Measurements from ENCODE around the gene AOX1. TPM values are rescaled to one million over a fixed set of nuclear protein-coding genes. Genes with fewer than 3 reads are reported as not detected.

Gene AOX1
- total and polyA plus RNA-seq, 2 experiments from 2014 or later = not detected

- no peak for DNase-seq (ENCODE audit: low read depth in 1 of 2, low spot score in 1 of 2)
These were observed 8.8 kb upstream of the AOX1 start for GRCh38 chr2:200577027-200577426.

DNA sequence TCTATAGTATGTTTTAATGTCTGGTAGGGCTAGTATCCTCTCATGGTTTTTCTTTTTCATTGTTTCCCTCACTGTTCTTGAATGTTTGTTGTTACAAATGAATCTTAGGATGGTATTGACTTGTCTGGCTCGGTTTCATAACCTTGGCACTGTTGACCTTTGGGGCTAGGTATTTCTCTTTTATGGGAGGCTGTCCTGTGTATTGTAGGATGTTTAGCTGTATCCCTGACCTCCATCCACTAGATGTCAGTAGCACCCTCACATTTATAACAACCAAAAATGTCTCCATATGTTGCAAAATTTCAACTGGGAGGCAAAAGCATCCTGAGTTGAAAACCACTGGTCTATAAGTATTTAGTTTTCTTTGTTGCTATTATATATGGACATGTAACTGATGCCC lies 7.0 kb upstream of the AOX1 start:
- H3K27me3 ChIP-seq = no peaks in the 10 kb centered on the region
- peak in 1 of 2 donors; percentile 61 for DNase-seq (ENCODE audit: low read depth in 1 of 2, low spot score in 1 of 2)
- TF ChIP-seq CTCF (IDR thresholded peaks at IDR 0.05; ENCODE audit: low read depth, low read length) = peak; percentile 54
- H3K36me3 ChIP-seq = no peaks in the 10 kb centered on the region
- no peak overlapping the region for H3K4me3 ChIP-seq
- no peaks in the 10 kb centered on the region for H3K9me3 ChIP-seq (ENCODE audit: low read depth)
- H3K27ac ChIP-seq = no peak overlapping the region
- no peaks in the 10 kb centered on the region for H3K4me1 ChIP-seq (ENCODE audit: low read depth)

More at GRCh38 chr2:200577027-200577426, 8.8 kb upstream of the AOX1 start:
- H3K9me3 ChIP-seq (ENCODE audit: low read depth) = no peaks in the 10 kb centered on the region
- TF ChIP-seq CTCF (IDR thresholded peaks at IDR 0.05; ENCODE audit: low read depth, low read length) = no peak
- H3K4me1 ChIP-seq (ENCODE audit: low read depth) = no peaks in the 10 kb centered on the region
- H3K27ac ChIP-seq = no peak overlapping the region
- no peaks in the 10 kb centered on the region for H3K36me3 ChIP-seq
- H3K27me3 ChIP-seq = no peaks in the 10 kb centered on the region
- H3K4me3 ChIP-seq = no peak overlapping the region

GRCh38 chr2:200584639-200585038 lies 1.2 kb upstream of the AOX1 start:
- H3K9me3 ChIP-seq (ENCODE audit: low read depth) = no peaks in the 10 kb centered on the region
- H3K4me1 ChIP-seq (ENCODE audit: low read depth) = no peaks in the 10 kb centered on the region
- no peaks in the 10 kb centered on the region for H3K36me3 ChIP-seq
- DNase-seq (ENCODE audit: low read depth in 1 of 2, low spot score in 1 of 2) = no peak
- peaks cover 13% of the 10 kb centered on the region for H3K27me3 ChIP-seq
- TF ChIP-seq CTCF (IDR thresholded peaks at IDR 0.05; ENCODE audit: low read depth, low read length) = no peak
- H3K4me3 ChIP-seq = no peak overlapping the region
- H3K27ac ChIP-seq = no peak overlapping the region

- Histone ChIP-seq H3K9me3 (ENCODE audit: low read depth) (no peaks in the 10 kb centered on the region), H3K4me3 (peak overlapping the region; percentile 40), H3K27ac (no peak overlapping the region), H3K36me3 (no peaks in the 10 kb centered on the region), H3K27me3 (peaks cover 13% of the 10 kb centered on the region), H3K4me1 (ENCODE audit: low read depth) (no peaks in the 10 kb centered on the region)
- no peak for TF ChIP-seq CTCF (IDR thresholded peaks at IDR 0.05; ENCODE audit: low read depth, low read length)
- DNase-seq (ENCODE audit: low read depth in 1 of 2, low spot score in 1 of 2) = no peak
These were observed 479 bp upstream of the AOX1 start for GRCh38 chr2:200585340-200585729.

GRCh38 chr2:200586644-200586975 lies 796 bp downstream of the AOX1 start:
- no peaks in the 10 kb centered on the region for H3K36me3 ChIP-seq
- H3K9me3 ChIP-seq (ENCODE audit: low read depth) = no peaks in the 10 kb centered on the region
- no peaks in the 10 kb centered on the region for H3K4me1 ChIP-seq (ENCODE audit: low read depth)
- TF ChIP-seq CTCF (IDR thresholded peaks at IDR 0.05; ENCODE audit: low read depth, low read length) = no peak
- H3K27ac ChIP-seq = no peak overlapping the region
- H3K4me3 ChIP-seq = no peak overlapping the region
- peaks cover 13% of the 10 kb centered on the region for H3K27me3 ChIP-seq
- DNase-seq (ENCODE audit: low read depth in 1 of 2, low spot score in 1 of 2) = no peak
